Omental fat pad (tissue), 4 donors: ENCODE measurements around the gene RAET1E. TPM values are rescaled to one million over a fixed set of nuclear protein-coding genes. Genes with fewer than 3 reads are reported as not detected.
"Not testable (repeated sequence)": the region's sequence is repeated elsewhere in the genome, so short reads cannot be mapped to it uniquely, and the experiment has no call there.

Experiments used
- ATAC-seq: fragments of 150-250 bp; one replicate; pipeline ENCODE4 v1.9.1; 2016; ENCODE audit warnings: mild to moderate bottlenecking, moderate library complexity; ENCODE audit not compliant: low FRiP score
- DNase-seq: peaks from one replicate; pipeline ENCODE4 v3.0.0-alpha.2; 2019; ENCODE audit warnings: low spot score
- total RNA-seq, 4 donors: library from RNA; depleted of rRNA; stranded (reverse); fragments of >200 nt; gene quantifications; one replicate each; pipeline ENCODE4 v1.1.0, GENCODE V29; 2016
- TF ChIP-seq, protein P1 (sequence below), 3 donors: fragments of 450-650 bp; IDR thresholded peaks; one replicate each; pipeline ENCODE4 v1.5.1; 2016 to 2017; ENCODE audit warnings: antibody characterized with exemption in 3 of 3, mild to moderate bottlenecking in 3 of 3, moderate library complexity in 2 of 3

The RAET1E gene
- total RNA-seq, 4 donors from 2014 or later = 1.4 to 17.5 (median 2.7) TPM

DNA sequence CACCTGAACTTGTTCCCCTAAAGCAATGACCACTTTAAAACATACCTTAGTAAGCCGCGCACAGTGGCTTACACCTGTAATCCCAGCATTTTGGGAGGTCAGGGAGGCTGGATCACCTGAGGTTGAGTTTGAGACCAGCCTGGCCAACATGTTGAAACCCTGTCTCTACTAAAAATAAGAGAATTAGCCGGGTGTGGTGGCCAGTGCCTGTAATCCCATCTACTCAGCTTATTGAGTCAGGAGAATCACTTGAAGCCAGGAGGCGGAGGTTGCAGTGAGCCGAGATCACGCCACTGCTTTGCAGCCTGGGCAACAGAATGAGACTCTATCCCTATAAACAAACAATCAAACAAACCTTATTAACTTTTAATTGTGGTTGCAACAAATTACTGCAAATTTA, 1.6 kb upstream of the RAET1E start:
- TF ChIP-seq, protein P1, sequence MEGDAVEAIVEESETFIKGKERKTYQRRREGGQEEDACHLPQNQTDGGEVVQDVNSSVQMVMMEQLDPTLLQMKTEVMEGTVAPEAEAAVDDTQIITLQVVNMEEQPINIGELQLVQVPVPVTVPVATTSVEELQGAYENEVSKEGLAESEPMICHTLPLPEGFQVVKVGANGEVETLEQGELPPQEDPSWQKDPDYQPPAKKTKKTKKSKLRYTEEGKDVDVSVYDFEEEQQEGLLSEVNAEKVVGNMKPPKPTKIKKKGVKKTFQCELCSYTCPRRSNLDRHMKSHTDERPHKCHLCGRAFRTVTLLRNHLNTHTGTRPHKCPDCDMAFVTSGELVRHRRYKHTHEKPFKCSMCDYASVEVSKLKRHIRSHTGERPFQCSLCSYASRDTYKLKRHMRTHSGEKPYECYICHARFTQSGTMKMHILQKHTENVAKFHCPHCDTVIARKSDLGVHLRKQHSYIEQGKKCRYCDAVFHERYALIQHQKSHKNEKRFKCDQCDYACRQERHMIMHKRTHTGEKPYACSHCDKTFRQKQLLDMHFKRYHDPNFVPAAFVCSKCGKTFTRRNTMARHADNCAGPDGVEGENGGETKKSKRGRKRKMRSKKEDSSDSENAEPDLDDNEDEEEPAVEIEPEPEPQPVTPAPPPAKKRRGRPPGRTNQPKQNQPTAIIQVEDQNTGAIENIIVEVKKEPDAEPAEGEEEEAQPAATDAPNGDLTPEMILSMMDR (IDR thresholded peaks at IDR 0.05) = no peak
- DNase-seq (no peak), ATAC-seq (no peak)

DNA sequence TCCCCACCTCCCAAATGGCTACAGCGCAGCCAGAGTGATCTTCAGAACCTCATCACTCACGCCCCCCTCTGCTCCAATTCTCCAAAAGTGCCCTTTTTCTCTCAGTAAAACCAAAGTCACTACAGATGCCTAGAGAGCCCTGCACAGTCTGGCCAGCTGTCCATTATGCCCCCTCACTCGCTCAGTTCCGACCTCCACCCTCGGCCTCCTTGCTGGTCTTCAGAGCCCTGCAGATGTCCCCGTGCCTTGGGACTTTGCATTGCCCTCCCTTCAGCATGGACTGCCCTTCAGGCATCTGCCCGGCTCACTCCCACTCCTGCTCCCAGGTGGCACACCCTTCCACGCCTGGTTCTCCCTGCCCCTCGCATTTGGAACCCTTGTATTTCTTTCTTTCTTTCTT, 1.1 kb upstream of the RAET1E start:
- TF ChIP-seq, protein P1 (IDR thresholded peaks at IDR 0.05) = no peak
- DNase-seq (no peak), ATAC-seq (no peak)

- DNase-seq (peak; percentile 69), ATAC-seq (peak; percentile 90)
- TF ChIP-seq, protein P1 (IDR thresholded peaks at IDR 0.05) = no peak
These were observed 757 bp downstream of the RAET1E start for GRCh38 chr6:149897015-149897697.

DNA sequence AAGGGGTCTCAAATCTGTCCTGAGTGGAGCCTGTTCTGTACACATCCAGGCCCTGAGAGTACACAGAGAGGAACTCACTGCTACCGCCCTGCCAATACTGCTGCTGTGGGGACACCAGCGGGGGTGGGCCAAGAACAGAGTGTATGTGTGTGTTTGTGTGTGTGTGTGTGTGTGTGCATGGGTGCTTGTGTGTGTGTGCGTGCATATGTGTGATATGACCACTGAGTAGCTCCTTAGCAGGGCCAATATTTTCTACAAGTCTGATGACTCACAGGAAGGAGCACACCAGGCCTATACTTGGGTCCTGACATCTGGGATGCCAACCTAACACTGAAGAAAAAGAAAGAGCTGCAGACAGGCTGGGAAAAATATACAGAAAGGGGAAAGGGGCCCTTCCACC, 1.4 kb downstream of the RAET1E start:
- DNase-seq (no peak), ATAC-seq (no peak)
- TF ChIP-seq, protein P1 (IDR thresholded peaks at IDR 0.05) = no peak

DNA sequence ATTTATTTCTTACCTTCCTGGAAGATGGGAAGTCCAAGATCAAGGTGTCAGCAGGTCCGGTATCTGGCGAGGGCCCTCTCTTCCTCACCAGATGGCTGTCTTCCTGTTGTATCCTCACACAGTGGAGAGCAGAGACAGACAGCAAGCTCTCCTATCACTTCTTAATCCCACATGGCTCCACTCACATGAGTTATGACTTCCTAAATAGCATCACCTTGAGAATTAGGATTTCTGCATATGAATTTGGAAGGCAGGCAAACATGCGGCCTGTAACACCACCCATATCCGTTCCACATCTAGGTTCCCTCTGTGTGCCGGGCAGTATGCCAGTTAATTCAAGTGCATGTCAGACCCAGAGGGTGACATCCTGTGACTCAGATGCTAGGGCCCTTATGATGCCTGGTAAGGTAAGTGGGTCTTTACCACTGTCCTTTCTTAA, 2.1 kb downstream of the RAET1E start:
- ATAC-seq (no peak), DNase-seq (no peak)
- TF ChIP-seq, protein P1 (IDR thresholded peaks at IDR 0.05) = no peak

- ATAC-seq (peak; percentile 26), DNase-seq (no peak)
- TF ChIP-seq, protein P1 (IDR thresholded peaks at IDR 0.05) = no peak
These were observed 2.8 kb downstream of the RAET1E start for GRCh38 chr6:149895048-149895590.

GRCh38 chr6:149891864-149892263, 6.0 kb downstream of the RAET1E start:
- not testable (repeated sequence) for ATAC-seq, DNase-seq
